ENCODE measurements around the gene LRRC55. TPM values are rescaled to one million over a fixed set of nuclear protein-coding genes. Genes with fewer than 3 reads are reported as not detected.

The LRRC55 gene
- total RNA-seq, 1 experiment from 2014 or later = not detected

GRCh38 chr11:57230316-57230715 is 48.6 kb downstream of the LRRC55 start:
- Histone ChIP-seq H3K27ac (ENCODE audit: low read length) (no peak overlapping the region), H3K36me3 (ENCODE audit: control insufficient read depth, insufficient read depth, low read length) (no peaks in the 10 kb centered on the region), H3K9me3 (ENCODE audit: control insufficient read depth, insufficient read depth, low read depth, low read length) (no peaks in the 10 kb centered on the region), H3K4me1 (ENCODE audit: control insufficient read depth, insufficient read depth, low read length) (no peaks in the 10 kb centered on the region), H3K27me3 (ENCODE audit: control insufficient read depth, insufficient read depth, low read length) (peaks cover 7% of the 10 kb centered on the region), H3K4me3 (ENCODE audit: low read depth in 2 of 2, low read length in 2 of 2) (no peak overlapping the region)
- intact Hi-C loops (cut with micrococcal nuclease; ENCODE audit: unreplicated experiment) = no loop called here
- ChIA-PET CTCF (no interaction called here), POLR2A (no interaction called here)
- ATAC-seq (no peak), DNase-seq (ENCODE audit: low read depth, low spot score) (no peak)
- TF ChIP-seq POLR2AphosphoS5 (IDR thresholded peaks at IDR 0.05; ENCODE audit: low read depth, low read length) (no peak), REST (IDR thresholded peaks at IDR 0.05; ENCODE audit: insufficient read depth in 1 of 2, low read depth in 2 of 2, low read length in 1 of 2) (no peak), CTCF (IDR thresholded peaks at IDR 0.05) (no peak), SIN3A (IDR thresholded peaks at IDR 0.05; ENCODE audit: borderline replicate concordance, insufficient read depth, low read depth, low read length) (no peak), TCF7L2 (IDR thresholded peaks at IDR 0.05; ENCODE audit: low read depth, low read length) (no peak)
- no TSS peak for BruUV-seq (replicated peaks)
- in situ Hi-C loops (cut with HindIII; ENCODE audit: low pct_unique_long_range_greater_than_20kb, low sequenced_read_pairs) = no loop called here

- no TSS peak for BruUV-seq (replicated peaks)
- Histone ChIP-seq H3K27ac (ENCODE audit: low read length) (no peak overlapping the region), H3K4me3 (ENCODE audit: low read depth in 2 of 2, low read length in 2 of 2) (no peak overlapping the region), H3K4me1 (ENCODE audit: control insufficient read depth, insufficient read depth, low read length) (no peaks in the 10 kb centered on the region), H3K9me3 (ENCODE audit: control insufficient read depth, insufficient read depth, low read depth, low read length) (no peaks in the 10 kb centered on the region), H3K36me3 (ENCODE audit: control insufficient read depth, insufficient read depth, low read length) (no peaks in the 10 kb centered on the region), H3K27me3 (ENCODE audit: control insufficient read depth, insufficient read depth, low read length) (peaks cover 7% of the 10 kb centered on the region)
- ChIA-PET POLR2A (no interaction called here), CTCF (no interaction called here)
- no peak; the same call in 1 of the 2 replicates for ATAC-seq
- no peak for TF ChIP-seq REST (IDR thresholded peaks at IDR 0.05; ENCODE audit: insufficient read depth in 1 of 2, low read depth in 2 of 2, low read length in 1 of 2)
- no peak for TF ChIP-seq POLR2AphosphoS5 (IDR thresholded peaks at IDR 0.05; ENCODE audit: low read depth, low read length)
- TF ChIP-seq CTCF (IDR thresholded peaks at IDR 0.05) = no peak
- no peak for TF ChIP-seq TCF7L2 (IDR thresholded peaks at IDR 0.05; ENCODE audit: low read depth, low read length)
- no peak for TF ChIP-seq SIN3A (IDR thresholded peaks at IDR 0.05; ENCODE audit: borderline replicate concordance, insufficient read depth, low read depth, low read length)
- no peak for DNase-seq (ENCODE audit: low read depth, low spot score)
- intact Hi-C loops (cut with micrococcal nuclease; ENCODE audit: unreplicated experiment) = no loop called here
- in situ Hi-C loops (cut with HindIII; ENCODE audit: low pct_unique_long_range_greater_than_20kb, low sequenced_read_pairs) = no loop called here
These were observed 49.2 kb downstream of the LRRC55 start for GRCh38 chr11:57230791-57231538.
